Activated T-cell treated with anti-CD3 and anti-CD28 coated beads, Interleukin-2, amount 50 U/mL, for 48 hours (primary cell): ENCODE data around the gene WT1.

Experiments used
- DNase-seq, 2 experiments: peaks; one replicate each; pipeline ENCODE4 v3.0.0-alpha.2; 2020

The WT1 gene

DNA sequence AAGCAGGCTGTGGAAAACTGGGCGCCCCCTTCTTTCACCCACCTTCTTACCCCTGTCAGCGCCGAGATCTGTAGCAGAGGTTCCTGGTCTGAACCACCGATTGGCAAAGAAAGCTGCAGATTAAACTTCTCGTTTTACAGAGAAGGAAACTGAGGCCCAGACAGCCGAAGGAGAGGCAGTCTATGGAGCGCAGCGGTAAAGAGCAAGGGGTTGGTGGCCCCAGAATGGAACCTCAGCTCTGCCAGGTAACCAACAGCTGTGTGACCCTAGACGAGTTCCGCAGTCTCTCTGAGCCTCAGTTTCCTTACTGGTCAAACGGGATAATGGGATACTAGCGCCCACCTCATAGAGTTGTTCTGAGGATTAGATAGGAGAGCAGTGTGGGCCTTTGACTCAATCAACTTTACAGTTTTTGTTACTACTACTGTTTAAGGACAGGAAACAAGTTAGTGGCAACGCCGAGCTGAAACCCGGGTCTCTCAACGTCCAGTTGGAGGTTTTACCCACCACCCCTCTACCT, 3.1 kb upstream of the WT1 start:
- DNase-seq = no peak

DNA sequence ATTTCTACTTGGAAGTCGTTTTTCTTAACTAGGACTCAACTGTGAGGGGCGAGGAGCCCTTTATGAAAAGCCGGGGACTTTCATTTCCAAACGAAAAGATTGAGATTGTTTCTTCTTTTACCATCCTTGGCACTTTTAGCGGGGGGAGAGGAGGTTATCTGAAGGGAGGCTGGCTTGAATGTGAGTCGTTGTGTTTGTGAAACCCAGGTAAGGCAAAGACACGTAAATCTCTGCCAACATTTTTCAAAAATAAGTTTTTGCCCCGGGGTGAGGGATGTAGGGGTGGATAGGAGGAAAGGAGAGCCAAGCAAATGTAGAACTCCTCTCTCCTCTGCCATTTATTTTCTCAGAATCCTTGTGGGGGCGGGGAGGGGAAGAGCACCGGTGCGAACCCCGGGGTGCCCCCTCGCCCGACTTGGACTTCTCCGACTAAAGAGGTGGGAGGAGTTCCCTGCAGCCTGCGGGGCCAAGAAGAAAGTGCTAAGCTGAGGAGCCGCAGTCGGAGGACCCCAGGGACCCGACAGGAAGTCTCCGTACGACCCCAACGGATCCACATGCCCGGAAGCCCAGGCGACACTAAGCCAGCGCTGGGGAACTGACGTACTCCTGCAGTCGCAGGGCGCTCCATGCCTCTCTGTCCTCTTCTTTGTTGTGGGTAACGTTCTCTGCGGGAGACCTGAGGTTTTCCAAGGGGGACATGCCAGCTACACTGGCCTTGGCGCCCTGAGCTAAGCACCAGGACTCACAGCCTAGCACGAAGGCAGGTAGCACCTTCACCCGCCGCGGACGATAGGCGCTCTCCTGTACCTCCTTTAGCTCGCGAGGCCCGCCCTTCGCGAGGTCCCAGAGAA, 2.4 kb upstream of the WT1 start:
- no peak for DNase-seq

DNA sequence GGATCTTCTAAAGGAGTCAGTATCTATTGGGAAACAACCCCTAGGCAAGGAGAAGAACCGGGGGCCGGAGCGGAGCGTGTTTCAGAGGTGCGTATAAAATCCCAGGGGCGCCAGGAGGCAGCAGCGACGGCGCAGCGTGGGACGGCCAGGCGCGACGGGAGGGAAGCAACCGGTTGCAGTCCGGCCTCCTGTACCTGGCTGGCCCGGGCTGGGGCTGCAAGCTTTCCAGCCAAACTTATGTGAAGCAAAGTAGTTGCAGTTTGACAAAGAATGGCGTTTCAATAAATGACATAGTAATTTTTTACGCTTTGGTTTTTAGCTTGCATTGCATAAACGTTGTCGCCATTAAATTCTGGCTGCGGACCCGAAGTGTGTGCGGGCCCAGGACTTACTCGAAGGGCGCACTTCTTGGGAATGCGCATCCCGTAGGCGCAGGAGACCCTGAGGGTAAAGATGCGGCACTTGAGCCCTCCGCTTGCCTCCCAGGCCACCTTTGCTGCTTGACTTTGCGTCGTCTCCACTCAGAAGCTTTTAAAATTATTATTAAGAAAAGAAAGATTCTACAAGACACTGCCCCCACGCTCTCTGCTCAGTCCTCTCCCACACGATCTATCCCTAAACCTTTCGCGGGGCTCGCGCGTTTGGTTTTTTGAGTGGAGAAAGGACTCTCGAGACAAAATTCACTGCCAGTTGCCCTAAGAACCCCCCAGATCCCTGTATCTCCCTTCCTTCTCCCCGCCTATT, 1.6 kb upstream of the WT1 start:
- no peak for DNase-seq

DNA sequence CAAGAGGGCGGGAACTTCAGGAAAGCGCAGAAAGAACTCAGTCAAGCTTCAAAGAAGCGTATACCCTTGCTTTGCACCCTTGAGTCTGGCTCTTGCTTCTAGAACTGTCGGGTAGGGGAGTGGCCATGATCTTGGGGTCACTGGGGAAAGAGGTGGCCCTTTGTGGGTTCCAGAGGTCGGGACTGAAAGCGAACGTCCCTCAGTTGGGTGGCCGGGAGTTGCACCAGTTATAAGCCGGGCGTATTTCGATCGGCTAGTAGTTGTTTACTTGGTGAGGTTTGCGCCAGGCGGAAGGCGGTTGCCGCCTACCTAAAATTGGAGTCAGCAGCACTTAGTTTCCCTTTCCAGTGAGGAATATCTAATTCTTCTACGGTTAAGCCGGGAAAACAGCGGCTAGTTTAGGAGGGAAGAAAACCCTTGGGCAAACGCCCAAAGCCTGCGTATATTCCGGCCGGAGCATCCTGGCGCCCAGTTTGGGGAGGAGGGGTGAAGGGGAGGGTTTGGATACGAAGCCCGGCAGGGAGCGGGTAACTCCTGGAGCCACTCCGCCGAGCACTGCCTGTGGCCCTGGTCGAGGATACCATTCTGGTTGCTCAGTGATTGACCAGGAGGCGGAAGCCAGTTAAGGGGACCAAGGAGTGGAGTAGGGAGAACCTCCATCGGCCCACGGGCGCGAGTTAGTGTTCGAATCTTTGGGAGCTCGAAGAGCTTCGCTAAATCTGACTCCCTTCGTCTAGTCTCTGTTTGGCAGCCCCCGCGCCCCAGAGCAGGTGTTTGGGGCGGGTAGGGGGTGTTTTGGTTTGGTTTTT, 807 bp upstream of the WT1 start:
- DNase-seq = no peak

DNA sequence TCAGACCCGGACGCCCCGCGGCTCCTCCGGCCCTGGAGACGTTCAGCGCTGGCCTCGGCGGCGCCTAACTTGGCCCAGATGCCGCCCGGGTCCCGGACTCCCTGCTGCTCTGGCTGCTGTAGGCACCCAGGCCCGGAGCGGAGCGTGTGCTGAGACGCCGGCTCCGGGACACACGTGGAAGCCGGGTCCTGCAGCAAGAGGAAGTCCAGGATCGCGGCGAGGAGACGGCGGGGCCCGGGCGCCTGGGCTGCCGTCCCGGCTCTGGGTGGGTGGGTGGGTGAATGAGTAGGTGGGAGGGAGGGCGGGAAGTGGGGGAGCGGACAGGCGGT, 223 bp downstream of the WT1 start:
- DNase-seq = no peak

DNA sequence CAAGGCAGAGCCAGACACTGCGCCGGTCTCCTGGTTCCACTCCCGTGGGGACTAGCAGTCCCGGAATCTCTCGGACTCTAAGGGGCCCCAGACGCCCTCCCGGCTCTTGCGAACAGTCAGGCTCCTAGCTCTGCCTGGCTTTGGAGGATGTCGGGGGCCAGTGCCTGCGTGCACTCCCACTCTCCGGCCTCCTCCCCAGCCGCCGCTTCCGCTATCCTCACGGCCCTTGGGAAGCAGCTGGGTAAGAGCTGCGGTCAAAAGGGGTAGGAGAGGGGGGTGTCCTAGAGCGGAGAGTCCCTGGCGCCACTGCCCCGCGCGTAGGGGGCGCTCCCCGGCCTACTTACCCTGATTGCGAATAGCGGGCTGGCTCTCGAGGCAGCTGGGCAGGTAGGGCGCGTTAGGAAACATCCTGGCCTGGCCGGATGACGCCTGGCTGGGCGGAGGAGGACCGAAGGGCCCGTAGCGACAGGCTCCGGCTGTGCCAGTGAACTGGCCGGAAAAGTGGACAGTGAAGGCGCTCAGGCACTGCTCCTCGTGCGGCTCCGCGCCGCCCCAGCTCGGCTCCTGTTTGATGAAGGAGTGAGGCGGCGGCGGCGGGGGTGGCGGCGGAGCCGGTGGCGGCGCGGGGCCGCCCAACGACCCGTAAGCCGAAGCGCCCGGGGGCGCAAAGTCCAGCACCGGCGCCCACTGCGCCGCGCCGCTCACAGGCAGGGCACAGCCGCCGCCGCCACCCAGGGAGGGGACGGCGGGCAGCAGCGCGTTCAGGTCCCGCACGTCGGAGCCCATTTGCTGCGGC, 785 bp downstream of the WT1 start:
- DNase-seq = no peak

DNA sequence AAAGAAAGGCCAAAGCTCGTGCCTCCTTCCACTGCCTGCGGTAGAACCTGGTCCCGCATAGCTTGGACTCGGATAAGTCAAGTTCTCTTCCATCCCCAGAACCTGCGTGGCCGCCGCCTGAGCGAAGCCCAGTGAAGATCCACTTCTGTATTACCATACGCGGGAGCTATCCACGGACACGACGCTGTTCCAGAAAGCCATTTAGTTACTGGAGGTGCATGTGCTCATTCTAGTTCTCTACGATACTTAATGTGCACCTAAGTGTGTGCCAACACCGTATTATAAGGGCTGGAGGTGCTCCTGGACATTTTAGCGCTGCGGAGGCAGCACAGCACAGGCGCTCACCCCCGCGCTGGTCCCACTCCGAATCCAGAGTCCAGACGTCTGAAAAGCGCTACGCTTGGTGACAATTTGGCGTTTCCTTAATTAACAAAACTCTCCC, 1.4 kb downstream of the WT1 start:
- DNase-seq = no peak

DNA sequence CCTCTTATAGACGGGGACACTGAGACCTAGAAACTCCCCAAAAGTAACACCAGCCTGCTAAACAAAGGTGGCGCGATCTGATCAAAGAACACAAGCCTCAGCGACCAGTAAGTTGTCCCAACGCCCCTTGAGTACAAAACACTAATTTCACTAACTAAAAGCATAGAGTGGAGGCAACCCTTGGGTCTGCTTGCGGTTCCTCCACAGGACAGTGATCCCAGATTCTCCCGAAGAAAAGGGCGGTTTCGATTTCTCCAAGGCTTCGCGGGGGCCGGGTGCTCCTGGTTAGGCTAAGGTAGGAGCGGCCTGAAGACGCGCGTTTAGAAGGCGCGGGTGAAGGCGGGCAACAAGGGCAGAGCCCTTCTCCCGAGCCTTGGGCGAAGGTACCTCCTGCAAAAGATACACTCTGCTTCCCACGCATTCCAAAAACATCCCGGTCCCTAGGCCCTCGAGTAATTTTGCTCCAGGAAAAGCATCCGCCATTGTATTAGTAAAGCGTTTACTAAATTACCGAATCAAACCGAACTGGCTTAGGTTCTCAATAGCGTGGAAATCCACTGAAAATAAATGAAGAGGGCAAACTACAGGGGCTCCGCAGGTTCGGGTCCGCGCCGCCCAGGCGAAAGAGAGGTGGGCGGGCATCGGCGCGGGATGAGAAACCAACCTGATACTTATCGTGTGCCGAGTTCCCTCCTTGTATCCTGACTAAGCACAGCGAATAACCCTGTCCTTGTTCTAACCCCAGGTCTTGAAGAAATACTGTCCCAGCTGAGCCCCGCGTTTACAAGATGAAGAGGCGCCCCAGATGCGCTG, 2.0 kb downstream of the WT1 start:
- DNase-seq = no peak

DNA sequence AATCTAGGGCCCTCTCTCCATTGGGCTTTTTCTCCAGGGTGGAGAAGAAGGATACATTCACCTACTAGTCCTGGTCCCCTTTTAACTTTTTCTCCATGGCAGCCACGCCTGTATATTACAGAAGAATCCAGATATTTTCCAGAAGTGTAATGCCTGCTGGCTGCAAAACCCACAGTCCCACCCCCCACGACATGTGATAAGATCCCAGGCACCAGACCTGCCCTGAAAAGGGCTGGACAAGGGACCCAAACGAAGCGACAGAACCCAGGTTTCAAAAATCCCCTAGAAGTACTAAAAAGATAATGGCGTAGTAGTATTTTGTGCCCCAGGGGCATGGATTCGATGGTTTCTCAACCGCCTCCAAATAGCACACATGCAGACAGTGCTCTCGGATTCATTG, 2.8 kb downstream of the WT1 start:
- DNase-seq = no peak

DNA sequence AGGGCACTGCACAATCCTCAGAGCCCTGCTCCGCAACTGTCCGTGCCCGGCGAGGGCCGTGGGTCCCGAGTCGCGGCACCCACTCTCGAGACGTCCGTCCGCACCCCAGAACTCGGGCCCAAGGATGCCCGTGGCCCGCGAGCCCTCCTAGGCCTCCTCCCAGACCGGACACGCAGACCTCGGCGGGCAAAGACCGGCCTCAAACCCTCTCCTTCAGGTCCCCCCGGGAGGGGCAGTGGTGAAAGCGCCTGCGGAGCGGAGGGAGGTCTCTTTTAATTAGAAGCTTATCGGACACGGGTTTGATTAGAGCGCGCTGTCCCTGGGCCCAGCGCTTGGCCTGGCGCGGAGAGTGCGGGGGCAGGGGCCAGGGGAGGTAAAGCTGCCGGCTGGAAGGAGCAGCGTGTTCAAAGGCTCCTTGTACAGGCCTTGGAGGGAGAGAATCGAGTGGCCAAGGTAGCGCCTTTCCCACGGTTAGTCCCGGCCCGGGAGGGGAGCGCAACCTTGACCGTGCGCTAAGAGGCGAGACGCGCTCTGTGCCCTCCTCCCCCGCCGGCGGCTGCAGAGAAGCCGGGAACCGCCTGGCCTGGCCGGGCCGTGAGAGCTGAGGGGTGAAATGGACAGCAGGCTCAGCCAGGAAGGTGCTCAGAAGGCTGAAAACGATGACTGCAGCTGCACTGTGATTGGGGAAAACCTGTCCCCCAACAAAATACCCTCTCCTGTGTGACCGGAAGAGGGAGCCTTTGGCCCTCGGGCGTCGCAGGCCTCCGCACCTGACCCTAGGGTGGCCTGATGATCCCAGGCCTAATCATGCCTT, 4.6 kb downstream of the WT1 start:
- DNase-seq = no peak

DNA sequence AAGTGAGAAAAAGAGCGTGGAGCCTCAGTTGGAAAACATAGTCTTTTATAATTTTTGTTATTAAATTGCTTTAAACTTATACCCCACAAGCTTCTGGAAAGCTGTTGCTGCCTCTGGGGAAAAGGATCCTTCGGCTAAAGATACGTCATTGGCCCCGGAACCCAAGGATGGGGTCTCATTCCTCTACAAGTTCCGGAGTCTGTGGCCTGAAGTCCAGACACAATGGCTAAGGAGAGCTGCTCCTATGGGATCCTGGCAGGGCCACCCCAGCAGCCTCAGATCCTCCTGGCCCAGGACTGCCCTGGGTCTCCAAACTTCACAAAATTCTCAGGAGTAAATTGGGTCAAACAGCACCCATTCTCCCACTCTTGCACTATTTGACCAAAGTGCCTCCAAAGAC, 5.9 kb downstream of the WT1 start:
- DNase-seq = no peak

DNA sequence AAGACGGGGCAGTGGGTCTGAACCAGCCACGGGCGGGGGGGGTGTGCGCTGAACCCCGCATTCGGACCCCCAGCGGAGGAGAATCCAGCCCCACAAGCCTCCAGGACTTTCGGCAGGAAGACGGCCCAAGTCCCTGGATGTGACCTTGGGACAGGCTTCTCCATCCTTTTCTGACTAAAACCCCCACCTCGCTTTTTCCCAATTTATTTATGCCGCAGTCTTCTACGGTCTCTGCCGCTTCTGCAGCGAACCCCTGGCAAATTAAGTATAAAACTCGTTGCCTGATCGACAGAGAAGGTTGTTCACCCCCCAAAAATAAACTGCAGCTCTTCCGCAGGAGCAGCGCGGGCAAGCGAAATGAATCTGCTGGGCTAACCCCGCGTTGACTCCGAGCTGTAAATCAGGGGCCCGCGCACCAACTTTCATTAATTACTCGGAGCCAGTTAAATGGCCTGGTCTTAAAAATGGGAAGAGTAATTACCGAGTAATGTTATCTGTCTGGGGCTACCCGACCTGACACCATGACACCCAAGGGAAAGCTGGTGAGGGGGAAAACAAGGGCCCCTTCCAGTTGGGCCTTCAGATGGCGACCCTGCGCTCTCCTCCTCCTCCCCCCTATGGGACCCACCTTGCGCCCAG, 6.6 kb downstream of the WT1 start:
- DNase-seq = no peak

DNA sequence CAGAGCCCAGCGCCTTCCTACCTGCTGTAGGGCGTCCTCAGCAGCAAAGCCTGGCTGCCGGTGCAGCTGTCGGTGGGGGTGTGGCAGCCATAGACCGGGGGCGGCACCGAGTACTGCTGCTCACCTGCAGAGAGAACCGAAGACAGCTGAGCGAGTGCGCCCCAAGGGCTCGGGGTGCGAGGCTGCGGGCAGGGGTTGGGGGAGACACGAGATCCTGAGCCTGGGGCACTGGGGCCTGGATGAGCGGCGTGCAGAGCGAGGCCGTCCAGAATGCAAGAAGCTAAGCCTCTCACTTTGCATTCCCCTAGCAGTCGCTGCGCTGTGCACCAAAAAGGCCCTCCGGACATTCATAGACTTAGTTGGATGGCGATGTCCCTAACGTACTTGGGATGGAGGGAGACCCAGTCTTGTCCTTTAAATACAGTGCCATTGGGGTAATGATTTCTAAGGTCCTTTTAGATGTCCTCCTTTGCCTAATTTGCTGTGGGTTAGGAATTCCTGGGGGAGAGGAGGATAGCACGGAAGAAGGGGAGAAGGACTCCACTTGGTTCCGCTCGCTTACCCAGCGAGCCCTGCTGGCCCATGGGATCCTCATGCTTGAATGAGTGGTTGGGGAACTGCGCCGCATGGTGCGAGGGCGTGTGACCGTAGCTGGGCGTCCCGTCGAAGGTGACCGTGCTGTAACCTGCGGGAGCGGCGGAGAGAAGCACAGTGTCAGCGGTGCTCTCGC, 7.2 kb downstream of the WT1 start:
- DNase-seq = no peak

DNA sequence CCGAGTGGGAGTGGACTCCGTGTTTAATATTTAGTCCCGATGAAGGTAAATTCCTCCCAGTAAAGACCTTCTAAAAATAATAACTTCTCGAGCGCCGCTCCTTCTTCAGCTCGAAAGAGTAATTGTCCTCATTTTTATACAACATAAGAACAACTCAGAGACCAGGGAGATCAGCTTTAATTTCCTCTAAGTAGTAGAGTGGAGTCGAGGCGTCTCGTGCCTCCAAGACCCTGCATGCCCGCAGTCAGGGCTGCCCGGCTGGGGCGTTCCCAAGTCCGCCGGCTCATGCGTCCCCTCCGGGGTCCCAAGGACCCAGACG, 7.8 kb downstream of the WT1 start:
- no peak for DNase-seq

DNA sequence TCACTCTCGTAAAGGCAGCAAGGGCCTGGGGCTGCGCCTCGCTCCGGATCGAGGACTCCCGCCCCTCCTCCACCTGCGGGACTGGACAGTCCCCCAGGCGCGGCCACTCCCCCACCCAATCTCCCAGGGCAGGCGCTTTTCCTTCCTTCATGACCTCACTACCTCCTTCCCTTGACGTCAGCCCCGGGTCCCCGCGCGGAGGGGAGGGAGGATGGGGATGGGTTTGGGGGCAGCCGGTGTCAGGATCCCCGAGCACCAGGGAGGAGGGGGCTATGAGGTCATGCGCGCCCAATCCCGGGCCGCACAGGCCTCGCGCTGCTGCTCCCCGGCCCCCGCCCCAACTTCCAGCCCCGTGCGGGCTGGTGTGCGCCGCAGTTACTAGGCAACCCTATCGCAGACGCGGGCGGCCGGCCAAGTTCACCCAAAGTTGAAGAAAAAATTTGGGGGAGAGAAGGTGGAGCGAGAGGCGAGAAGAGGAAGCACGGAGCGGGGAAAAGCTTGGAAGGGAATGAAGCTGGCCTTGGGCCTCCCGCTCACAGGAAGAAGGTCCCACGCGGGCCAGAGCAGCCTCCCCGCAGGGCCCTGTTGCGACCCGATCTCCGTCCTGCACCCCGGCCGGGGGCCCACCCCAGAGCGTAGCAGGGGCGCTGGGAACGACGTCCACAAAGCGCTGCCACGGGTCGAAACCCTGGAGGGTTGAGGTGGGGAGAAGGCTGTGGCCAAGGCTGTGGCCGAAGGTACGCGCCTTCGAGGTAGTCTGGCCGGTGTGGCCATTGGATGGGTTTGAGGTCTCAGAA, 8.3 kb downstream of the WT1 start:
- DNase-seq = no peak

DNA sequence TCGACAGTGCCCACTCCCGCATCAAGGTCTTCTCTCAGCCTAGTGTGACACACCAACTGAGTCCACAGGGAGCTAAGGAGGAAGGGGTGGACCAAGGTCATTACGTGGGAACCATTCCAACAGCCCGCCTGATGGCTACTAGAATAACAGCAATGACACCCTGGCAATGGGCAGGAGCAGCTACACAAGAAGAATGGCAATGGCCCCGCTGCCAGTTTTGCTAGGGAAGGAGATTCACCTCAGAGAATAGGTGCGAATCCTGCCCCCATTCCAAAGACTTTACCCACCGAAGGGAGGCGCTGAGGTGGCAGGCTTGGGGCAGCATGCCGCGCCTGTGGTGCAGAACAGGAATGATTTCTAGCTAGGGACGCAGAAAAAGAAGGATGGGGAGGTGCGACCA, 9.1 kb downstream of the WT1 start:
- no peak for DNase-seq

DNA sequence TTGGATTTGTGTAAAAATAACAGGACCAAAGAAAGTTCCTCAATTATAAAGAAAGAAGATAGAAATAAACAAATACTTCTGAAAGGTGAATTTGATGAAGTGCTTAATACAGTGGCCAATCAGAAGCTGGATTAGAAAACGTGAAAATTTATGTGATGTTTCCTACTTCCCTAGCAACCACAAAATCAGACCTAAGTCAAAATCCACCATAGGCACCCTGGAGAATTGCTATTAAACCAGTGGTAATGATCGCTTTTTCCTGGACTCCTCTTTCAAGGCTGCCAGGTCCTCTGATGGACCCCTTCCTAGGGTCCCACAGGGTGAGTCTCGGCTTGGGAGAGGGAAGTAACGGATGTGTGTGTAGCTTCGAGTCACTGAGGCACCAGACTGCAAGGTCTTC, 9.6 kb downstream of the WT1 start:
- DNase-seq = no peak

DNA sequence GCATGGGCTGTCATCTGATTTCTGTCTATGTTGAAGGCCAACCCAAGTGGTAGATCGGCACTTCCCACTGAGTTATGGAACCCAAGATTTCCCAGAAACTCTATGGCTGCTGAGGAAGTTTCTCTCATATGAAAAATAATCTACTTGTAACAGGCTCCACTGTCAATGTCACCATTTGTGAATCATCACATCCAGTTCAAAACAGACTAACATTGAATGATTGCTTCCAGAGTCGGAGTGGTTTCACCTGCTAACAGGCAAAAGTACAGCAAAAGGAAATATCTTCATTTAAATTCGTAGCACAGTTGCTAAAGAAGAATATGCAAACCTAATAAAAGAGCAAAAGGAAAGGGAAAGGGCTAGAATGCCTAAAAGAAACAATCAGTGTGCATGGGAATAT, 12.8 kb downstream of the WT1 start:
- DNase-seq = no peak

DNA sequence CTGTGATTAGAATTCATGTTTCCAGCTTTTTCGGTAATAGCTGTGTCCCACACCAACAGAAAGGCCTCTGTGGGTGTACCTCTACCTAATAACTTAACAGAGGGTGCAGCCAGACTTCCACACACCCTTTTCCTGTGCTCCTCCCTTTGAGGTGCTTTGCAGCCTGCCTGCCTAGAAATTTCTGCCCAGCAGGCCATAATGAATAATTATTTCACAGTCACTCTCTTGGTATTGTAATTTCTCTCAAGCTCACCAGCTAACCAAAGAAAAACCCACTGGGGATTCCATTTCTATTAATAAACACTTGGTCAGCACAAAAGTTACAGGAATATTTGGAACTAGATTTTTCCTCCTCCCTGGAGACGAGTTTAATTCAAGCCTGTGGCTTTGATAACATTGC, 13.3 kb downstream of the WT1 start:
- no peak for DNase-seq
